GM21423 (cell line): ENCODE measurements around the gene MYMX.

Experiments used
- ATAC-seq: cut with Tn5 transposase; IDR thresholded peaks from one replicate; pipeline ENCODE4 v1.9.1; 2021; ENCODE audit warnings: mild to moderate bottlenecking, moderate library complexity; ENCODE audit not compliant: unreplicated experiment

MYMX gene

GRCh38 chr6:44249082-44249748 lies 32.5 kb downstream of the MYMX start:
- ATAC-seq, result no peak

GRCh38 chr6:44250067-44250717 lies 33.5 kb downstream of the MYMX start:
- no peak for ATAC-seq

GRCh38 chr6:44250718-44251123 lies 34.0 kb downstream of the MYMX start:
- ATAC-seq, result no peak

GRCh38 chr6:44251576-44252524 lies 35.1 kb downstream of the MYMX start:
- no peak for ATAC-seq

GRCh38 chr6:44253307-44254101 lies 36.8 kb downstream of the MYMX start:
- ATAC-seq, result no peak

GRCh38 chr6:44254191-44255104 lies 37.7 kb downstream of the MYMX start:
- no peak for ATAC-seq

- ATAC-seq, result no peak
These were observed 38.5 kb downstream of the MYMX start for GRCh38 chr6:44255105-44255808.

- ATAC-seq, result no peak
These were observed 39.4 kb downstream of the MYMX start for GRCh38 chr6:44255871-44256774.

- ATAC-seq, result no peak
These were observed 40.0 kb downstream of the MYMX start for GRCh38 chr6:44256775-44257024.

GRCh38 chr6:44257025-44257752 lies 40.5 kb downstream of the MYMX start, which contains the start of gene SLC35B2:
SLC35B2 (minus strand) TSS chr6:44257528; CDS start chr6:44257410, 118 bp downstream.
- peak; percentile 48 for ATAC-seq

GRCh38 chr6:44257753-44258324 lies 41.1 kb downstream of the MYMX start:
- peak; percentile 12 for ATAC-seq

GRCh38 chr6:44258325-44258863 lies 41.7 kb downstream of the MYMX start:
- no peak for ATAC-seq

- no peak for ATAC-seq
These were observed 42.2 kb downstream of the MYMX start for GRCh38 chr6:44258921-44259320.

- ATAC-seq, result no peak
These were observed 43.3 kb downstream of the MYMX start for GRCh38 chr6:44260011-44260410.

- ATAC-seq, result no peak
These were observed 43.9 kb downstream of the MYMX start for GRCh38 chr6:44260451-44261297.

GRCh38 chr6:44261581-44261980 lies 44.9 kb downstream of the MYMX start:
- ATAC-seq, result no peak
